ENCODE measurements around the gene UGT3A2.
"Not testable (repeated sequence)": the region's sequence is repeated elsewhere in the genome, so short reads cannot be mapped to it uniquely, and the experiment has no call there.

DNA sequence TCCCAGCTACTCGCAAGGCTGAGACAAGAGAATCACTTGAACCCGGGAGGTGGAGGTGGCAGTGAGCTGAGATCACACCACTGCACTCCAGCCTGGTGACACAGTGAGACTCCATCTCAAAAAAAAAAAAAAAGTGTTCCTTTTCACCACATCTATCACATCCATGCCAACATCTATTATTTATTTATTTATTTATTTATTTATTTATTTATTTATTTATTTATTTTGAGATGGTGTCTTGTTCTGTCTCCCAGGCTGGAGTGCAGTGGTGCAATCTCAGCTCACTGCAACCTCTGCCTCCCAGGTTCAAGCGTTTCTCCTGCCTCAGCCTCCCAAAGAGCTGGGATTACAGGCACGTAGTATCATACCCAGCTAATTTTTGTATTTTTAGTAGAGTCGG, 47.1 kb downstream of the UGT3A2 start:
- TF ChIP-seq KDM1A (IDR thresholded peaks at IDR 0.05; ENCODE audit: borderline replicate concordance, low read length); POLR2AphosphoS5 (IDR thresholded peaks at IDR 0.05; ENCODE audit: low read depth, low read length); POLR2A (IDR thresholded peaks at IDR 0.05; ENCODE audit: control extremely low read depth in 1 of 2, low read depth in 2 of 2, low read length in 2 of 2); KDM5A (IDR thresholded peaks at IDR 0.05; ENCODE audit: low read length); CHD1 (IDR thresholded peaks at IDR 0.05; ENCODE audit: low read depth, low read length); SUZ12 (IDR thresholded peaks at IDR 0.05; ENCODE audit: low read length); RAD21 (IDR thresholded peaks at IDR 0.05 in 1 of 2, conservative IDR thresholded peaks at IDR 0.05 in 1 of 2; ENCODE audit: low read depth in 2 of 2, low read length in 2 of 2): not testable (repeated sequence)
- TF ChIP-seq, protein P1, sequence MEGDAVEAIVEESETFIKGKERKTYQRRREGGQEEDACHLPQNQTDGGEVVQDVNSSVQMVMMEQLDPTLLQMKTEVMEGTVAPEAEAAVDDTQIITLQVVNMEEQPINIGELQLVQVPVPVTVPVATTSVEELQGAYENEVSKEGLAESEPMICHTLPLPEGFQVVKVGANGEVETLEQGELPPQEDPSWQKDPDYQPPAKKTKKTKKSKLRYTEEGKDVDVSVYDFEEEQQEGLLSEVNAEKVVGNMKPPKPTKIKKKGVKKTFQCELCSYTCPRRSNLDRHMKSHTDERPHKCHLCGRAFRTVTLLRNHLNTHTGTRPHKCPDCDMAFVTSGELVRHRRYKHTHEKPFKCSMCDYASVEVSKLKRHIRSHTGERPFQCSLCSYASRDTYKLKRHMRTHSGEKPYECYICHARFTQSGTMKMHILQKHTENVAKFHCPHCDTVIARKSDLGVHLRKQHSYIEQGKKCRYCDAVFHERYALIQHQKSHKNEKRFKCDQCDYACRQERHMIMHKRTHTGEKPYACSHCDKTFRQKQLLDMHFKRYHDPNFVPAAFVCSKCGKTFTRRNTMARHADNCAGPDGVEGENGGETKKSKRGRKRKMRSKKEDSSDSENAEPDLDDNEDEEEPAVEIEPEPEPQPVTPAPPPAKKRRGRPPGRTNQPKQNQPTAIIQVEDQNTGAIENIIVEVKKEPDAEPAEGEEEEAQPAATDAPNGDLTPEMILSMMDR (IDR thresholded peaks at IDR 0.05; ENCODE audit: control extremely low read depth in 1 of 3, insufficient read depth in 1 of 3, low read depth in 1 of 3, low read length in 3 of 3) = not testable (repeated sequence)
- TF ChIP-seq, protein P2, sequence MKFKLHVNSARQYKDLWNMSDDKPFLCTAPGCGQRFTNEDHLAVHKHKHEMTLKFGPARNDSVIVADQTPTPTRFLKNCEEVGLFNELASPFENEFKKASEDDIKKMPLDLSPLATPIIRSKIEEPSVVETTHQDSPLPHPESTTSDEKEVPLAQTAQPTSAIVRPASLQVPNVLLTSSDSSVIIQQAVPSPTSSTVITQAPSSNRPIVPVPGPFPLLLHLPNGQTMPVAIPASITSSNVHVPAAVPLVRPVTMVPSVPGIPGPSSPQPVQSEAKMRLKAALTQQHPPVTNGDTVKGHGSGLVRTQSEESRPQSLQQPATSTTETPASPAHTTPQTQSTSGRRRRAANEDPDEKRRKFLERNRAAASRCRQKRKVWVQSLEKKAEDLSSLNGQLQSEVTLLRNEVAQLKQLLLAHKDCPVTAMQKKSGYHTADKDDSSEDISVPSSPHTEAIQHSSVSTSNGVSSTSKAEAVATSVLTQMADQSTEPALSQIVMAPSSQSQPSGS (IDR thresholded peaks at IDR 0.05; ENCODE audit: low read length) = not testable (repeated sequence)

All from H1 (cell line).